K562 (cell line): ENCODE measurements around the gene GLIS1.

Source experiments
- FOXJ3 ChIP-seq: sonication (generic); formaldehyde crosslinking; IDR thresholded peaks from 2 replicates; pipeline ENCODE4 v1.4.0; 2020; ENCODE audit warnings: mild to moderate bottlenecking, missing genetic modification reagents
- NFE2L1 ChIP-seq: fragments of 450-650 bp; IDR thresholded peaks from 2 replicates; pipeline ENCODE4 v1.6.1; 2016; ENCODE audit warnings: missing genetic modification characterization, low read depth, mild to moderate bottlenecking, missing compliant biosample characterization, moderate library complexity, borderline replicate concordance

DNA sequence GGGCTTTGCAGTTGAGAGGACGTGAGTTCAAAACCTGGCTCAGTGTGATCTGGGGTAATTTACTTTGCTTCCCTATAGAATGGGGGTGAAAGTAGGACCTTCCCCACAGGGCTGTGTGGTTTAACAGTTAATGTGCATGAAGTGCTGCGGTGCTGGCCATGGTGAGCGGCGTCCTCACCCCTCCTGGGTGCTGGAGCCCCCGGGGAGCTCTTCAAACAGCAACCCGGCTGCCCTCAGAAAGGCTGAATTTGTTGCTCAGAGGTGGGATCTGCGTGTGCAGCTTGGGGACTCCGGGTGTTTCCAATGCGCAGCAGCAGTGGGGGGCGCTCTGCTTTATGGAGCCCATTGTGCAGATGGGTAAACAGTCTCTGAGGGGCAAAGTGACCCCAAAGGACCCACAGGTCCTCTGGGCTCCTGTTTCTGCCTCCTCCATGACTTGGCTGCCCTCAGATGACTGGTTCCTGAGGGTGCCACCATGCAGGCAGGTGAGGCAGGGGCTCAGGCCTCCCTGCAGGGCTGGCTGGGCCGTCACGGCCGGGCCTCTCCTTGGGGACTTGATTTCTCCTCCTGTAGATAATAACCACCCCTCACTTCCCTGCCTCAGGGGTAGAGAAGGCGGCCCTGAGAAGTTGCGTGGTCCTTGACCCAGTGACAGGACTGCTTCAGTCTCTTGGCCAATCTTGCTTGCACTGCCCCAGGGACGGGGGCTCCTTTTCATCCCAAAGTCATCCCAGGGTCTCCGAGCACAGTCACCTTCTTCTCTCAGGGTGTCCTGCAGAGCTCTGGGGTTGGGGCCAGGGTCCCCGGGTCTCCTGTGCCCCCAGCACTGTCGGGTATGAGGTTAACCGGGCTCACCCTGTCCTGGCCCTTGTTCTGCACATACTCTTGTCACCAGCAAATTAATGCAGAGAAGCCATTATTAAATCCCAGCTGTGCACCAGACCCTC lies 239.4 kb downstream of the GLIS1 start:
- no peak for TF ChIP-seq NFE2L1
- no peak for TF ChIP-seq FOXJ3 (CRISPR knock-in tag)
